ENCODE results near the gene ADAMTSL5. TPM values are rescaled to one million over a fixed set of nuclear protein-coding genes. Genes with fewer than 3 reads are reported as not detected.

Gene ADAMTSL5
- total and polyA plus RNA-seq, 2 of the 8 experiments (the other 6 are each of a cell fraction or from before 2014, with no cell fraction given): 0.82 to 0.99 TPM

GRCh38 chr19:1460033-1460995 lies 52.5 kb downstream of the ADAMTSL5 start (continued):
- no peak for TF ChIP-seq HDAC2 (IDR thresholded peaks at IDR 0.05; ENCODE audit: borderline replicate concordance in 1 of 2, low read depth in 2 of 2, low read length in 2 of 2)
- TF ChIP-seq CBX8 (IDR thresholded peaks at IDR 0.05; ENCODE audit: borderline replicate concordance, low read depth, low read length): no peak
- TF ChIP-seq RBBP5 (IDR thresholded peaks at IDR 0.05; ENCODE audit: borderline replicate concordance, low read depth, low read length): no peak
- no peak for TF ChIP-seq EGR1 (IDR thresholded peaks at IDR 0.05; ENCODE audit: borderline replicate concordance, low read depth, low read length)
- TF ChIP-seq, protein P1, sequence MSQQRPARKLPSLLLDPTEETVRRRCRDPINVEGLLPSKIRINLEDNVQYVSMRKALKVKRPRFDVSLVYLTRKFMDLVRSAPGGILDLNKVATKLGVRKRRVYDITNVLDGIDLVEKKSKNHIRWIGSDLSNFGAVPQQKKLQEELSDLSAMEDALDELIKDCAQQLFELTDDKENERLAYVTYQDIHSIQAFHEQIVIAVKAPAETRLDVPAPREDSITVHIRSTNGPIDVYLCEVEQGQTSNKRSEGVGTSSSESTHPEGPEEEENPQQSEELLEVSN (IDR thresholded peaks at IDR 0.05): no peak
- no peak for TF ChIP-seq NRF1 (IDR thresholded peaks at IDR 0.05; ENCODE audit: low read depth, low read length)
- no peak for TF ChIP-seq BRCA1 (IDR thresholded peaks at IDR 0.05; ENCODE audit: low read depth, low read length)
- no peak for TF ChIP-seq SIRT6 (IDR thresholded peaks at IDR 0.05; ENCODE audit: low read length)
- TF ChIP-seq CHD1 (IDR thresholded peaks at IDR 0.05; ENCODE audit: low read depth, low read length): no peak
- TF ChIP-seq BCL11A (IDR thresholded peaks at IDR 0.05; ENCODE audit: low read depth in 2 of 2, low read length in 2 of 2): no peak
- no peak for TF ChIP-seq BACH1 (IDR thresholded peaks at IDR 0.05; ENCODE audit: low read length)
- no peak for TF ChIP-seq TAF7 (optimal IDR thresholded peaks at IDR 0.05; ENCODE audit: borderline replicate concordance, low read depth, low read length)
- TF ChIP-seq, protein P2, sequence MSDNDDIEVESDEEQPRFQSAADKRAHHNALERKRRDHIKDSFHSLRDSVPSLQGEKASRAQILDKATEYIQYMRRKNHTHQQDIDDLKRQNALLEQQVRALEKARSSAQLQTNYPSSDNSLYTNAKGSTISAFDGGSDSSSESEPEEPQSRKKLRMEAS (IDR thresholded peaks at IDR 0.05): no peak
